GM12878 (cell line): ENCODE data around the gene GALNT17.

Source experiments
- EZH2 ChIP-seq: IDR thresholded peaks from 2 replicates; pipeline ENCODE4 v1.6.1; 2012; ENCODE audit warnings: low read depth, mild to moderate bottlenecking, control low read depth, inconsistent platforms, low read length, borderline replicate concordance; ENCODE audit not compliant: control insufficient read depth
- HCFC1 ChIP-seq: fragments of 150-350 bp; IDR thresholded peaks from 2 replicates; pipeline ENCODE4 v1.6.1; 2014; ENCODE audit warnings: low read length
- POLR2AphosphoS5 ChIP-seq: IDR thresholded peaks from 2 replicates; pipeline ENCODE4 v1.6.1; 2011; ENCODE audit warnings: mild to moderate bottlenecking, low read length, inconsistent platforms
- ZNF384 ChIP-seq: IDR thresholded peaks from 2 replicates; pipeline ENCODE4 v1.6.1; 2012; ENCODE audit warnings: low read depth, mild to moderate bottlenecking, low read length, improper control_type of control experiment, borderline replicate concordance
- TF ChIP-seq, protein P1 (sequence below): IDR thresholded peaks from 2 replicates; pipeline ENCODE4 v1.6.1; 2012; ENCODE audit warnings: mild to moderate bottlenecking, low read depth, low read length
- TF ChIP-seq, protein P2 (sequence below), 3 experiments: IDR thresholded peaks in 2 of 3; conservative IDR thresholded peaks in 1 of 3; 2 replicates each; pipeline ENCODE4 v1.5.1; 2011; ENCODE audit warnings: low read depth in 3 of 3, low read length in 3 of 3, mild to moderate bottlenecking in 3 of 3, control low read depth in 2 of 3, moderate library complexity in 2 of 3, inconsistent platforms in 1 of 3, mixed read lengths in 1 of 3; ENCODE audit not compliant: control insufficient read depth in 2 of 3, insufficient read depth in 1 of 3; ENCODE audit errors: extremely low read depth in 1 of 3

DNA sequence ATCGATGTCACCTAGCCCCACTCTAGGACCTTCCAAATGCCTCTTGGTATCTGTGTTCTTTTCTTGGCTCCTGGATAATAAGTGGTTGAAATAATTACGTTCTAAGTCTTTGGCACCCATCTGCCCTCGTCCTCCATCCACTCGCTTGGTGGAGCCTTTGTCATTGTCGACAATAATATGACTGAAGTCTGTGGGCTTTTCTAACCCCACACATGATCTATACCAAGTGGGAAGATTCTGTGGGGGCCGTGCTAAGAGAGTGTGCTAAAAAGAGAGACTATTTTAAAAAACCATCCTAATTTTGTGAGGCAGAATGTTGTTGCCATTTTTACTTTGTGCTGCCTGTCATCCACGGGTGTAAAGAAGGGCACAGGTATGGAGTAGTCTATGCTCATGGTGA, 113.1 kb downstream of the GALNT17 start:
- TF ChIP-seq ZNF384 (no peak), EZH2 (no peak), POLR2AphosphoS5 (no peak), HCFC1 (no peak)
- TF ChIP-seq, protein P1, sequence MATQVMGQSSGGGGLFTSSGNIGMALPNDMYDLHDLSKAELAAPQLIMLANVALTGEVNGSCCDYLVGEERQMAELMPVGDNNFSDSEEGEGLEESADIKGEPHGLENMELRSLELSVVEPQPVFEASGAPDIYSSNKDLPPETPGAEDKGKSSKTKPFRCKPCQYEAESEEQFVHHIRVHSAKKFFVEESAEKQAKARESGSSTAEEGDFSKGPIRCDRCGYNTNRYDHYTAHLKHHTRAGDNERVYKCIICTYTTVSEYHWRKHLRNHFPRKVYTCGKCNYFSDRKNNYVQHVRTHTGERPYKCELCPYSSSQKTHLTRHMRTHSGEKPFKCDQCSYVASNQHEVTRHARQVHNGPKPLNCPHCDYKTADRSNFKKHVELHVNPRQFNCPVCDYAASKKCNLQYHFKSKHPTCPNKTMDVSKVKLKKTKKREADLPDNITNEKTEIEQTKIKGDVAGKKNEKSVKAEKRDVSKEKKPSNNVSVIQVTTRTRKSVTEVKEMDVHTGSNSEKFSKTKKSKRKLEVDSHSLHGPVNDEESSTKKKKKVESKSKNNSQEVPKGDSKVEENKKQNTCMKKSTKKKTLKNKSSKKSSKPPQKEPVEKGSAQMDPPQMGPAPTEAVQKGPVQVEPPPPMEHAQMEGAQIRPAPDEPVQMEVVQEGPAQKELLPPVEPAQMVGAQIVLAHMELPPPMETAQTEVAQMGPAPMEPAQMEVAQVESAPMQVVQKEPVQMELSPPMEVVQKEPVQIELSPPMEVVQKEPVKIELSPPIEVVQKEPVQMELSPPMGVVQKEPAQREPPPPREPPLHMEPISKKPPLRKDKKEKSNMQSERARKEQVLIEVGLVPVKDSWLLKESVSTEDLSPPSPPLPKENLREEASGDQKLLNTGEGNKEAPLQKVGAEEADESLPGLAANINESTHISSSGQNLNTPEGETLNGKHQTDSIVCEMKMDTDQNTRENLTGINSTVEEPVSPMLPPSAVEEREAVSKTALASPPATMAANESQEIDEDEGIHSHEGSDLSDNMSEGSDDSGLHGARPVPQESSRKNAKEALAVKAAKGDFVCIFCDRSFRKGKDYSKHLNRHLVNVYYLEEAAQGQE = no peak
- TF ChIP-seq, protein P2, sequence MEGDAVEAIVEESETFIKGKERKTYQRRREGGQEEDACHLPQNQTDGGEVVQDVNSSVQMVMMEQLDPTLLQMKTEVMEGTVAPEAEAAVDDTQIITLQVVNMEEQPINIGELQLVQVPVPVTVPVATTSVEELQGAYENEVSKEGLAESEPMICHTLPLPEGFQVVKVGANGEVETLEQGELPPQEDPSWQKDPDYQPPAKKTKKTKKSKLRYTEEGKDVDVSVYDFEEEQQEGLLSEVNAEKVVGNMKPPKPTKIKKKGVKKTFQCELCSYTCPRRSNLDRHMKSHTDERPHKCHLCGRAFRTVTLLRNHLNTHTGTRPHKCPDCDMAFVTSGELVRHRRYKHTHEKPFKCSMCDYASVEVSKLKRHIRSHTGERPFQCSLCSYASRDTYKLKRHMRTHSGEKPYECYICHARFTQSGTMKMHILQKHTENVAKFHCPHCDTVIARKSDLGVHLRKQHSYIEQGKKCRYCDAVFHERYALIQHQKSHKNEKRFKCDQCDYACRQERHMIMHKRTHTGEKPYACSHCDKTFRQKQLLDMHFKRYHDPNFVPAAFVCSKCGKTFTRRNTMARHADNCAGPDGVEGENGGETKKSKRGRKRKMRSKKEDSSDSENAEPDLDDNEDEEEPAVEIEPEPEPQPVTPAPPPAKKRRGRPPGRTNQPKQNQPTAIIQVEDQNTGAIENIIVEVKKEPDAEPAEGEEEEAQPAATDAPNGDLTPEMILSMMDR (IDR thresholded peaks at IDR 0.05 in 2 of 3, conservative IDR thresholded peaks at IDR 0.05 in 1 of 3; ENCODE audit: control insufficient read depth in 2 of 3, extremely low read depth in 1 of 3, insufficient read depth in 1 of 3, low read depth in 3 of 3, low read length in 3 of 3) = no peak
